Parietal lobe (tissue), 1 donor: ENCODE results near the gene DDIT4L. TPM values are rescaled to one million over a fixed set of nuclear protein-coding genes. Genes with fewer than 3 reads are reported as not detected.

Experiments used
- total RNA-seq: library from RNA; depleted of rRNA; stranded (reverse); fragments of >200 nt; gene quantifications from one replicate; pipeline ENCODE4 v1.2.3, GENCODE V29; 2014

The DDIT4L gene, protein sequence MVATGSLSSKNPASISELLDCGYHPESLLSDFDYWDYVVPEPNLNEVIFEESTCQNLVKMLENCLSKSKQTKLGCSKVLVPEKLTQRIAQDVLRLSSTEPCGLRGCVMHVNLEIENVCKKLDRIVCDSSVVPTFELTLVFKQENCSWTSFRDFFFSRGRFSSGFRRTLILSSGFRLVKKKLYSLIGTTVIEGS
- total RNA-seq = 0.31 TPM

DNA sequence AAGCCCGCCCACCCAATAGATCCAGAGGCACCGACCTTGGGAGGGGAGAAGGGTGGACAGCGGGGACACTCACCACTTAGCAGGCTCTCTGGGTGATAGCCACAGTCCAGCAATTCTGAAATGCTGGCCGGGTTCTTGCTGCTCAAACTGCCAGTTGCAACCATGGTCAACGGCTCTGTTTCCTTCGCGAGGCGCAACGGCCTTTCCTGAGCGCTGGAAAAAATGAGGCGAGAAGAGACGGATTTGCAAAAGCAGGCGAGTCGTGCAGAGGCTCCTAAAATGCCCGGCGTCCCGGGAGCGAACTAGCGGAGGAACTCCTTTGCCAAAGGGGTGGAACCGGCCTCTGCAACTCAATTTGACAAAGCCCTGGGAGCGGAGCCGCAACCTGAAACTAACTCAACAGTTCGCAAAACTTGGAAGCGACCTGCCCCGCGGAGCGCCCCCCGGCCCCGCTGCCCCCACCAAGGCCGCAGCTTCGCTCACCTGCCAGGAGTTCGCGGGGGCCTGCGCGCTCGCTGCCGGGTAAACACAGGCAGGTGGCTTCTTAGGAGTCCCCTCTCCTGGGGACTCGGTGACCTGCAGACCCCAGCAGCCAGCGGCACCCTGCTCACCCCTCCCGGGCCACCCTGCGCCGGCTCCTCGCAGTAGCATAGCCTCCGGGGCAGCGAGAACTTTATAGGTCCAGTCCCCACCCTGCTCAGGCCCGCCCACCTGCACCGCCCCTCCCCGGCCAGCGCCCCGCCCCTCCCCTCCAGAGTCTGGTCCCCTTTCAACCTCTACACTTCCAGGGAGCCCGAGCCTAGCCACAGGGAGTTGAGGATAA is at the start of gene DDIT4L:
Gene DDIT4L (minus strand): TSS at position 649 of the 823 bp plus-strand sequence. CDS start 485 bp downstream, at position 164.

Other genes with a start within 250 kb of the DDIT4L start
- 82.9 TPM for gene DNAJB14, start 243.8 kb downstream of the DDIT4L start, total RNA-seq
- 106 TPM for gene H2AZ1, start 240.2 kb downstream of the DDIT4L start, total RNA-seq